Central memory CD8-positive, alpha-beta T cell (primary cell): ENCODE data around the gene HHATL.

Experiments used
- ATAC-seq: fragments of 150-1000 bp; cut with Tn5 transposase; replicated peaks from 2 replicates; pipeline ENCODE4 v1.10.0; 2022; ENCODE audit warnings: mild to moderate bottlenecking, moderate FRiP score, moderate number of reproducible peaks; ENCODE audit not compliant: poor library complexity, severe bottlenecking; ENCODE audit errors: extremely low read depth
- DNase-seq, 2 donors: peaks; one replicate each; pipeline ENCODE4 v3.0.0; 2021; ENCODE audit warnings: low spot score in 2 of 2
- H3K27ac Mint-ChIP-seq: one replicate; pipeline ENCODE4 v1.8.0; 2022; ENCODE audit warnings: low read depth, mild to moderate bottlenecking, moderate library complexity, mixed read lengths
- H3K27me3 Mint-ChIP-seq: one replicate; pipeline ENCODE4 v1.8.0; 2022; ENCODE audit warnings: mixed read lengths
- H3K36me3 Mint-ChIP-seq: one replicate; pipeline ENCODE4 v1.8.0; 2022; ENCODE audit warnings: mild to moderate bottlenecking, moderate library complexity, mixed read lengths; ENCODE audit not compliant: insufficient read depth
- H3K4me1 Mint-ChIP-seq: one replicate; pipeline ENCODE4 v1.8.0; 2022; ENCODE audit warnings: mixed read lengths
- H3K4me3 Mint-ChIP-seq: one replicate; pipeline ENCODE4 v1.8.0; 2022; ENCODE audit warnings: mild to moderate bottlenecking, moderate library complexity, mixed read lengths
- H3K9me3 Mint-ChIP-seq: one replicate; pipeline ENCODE4 v1.8.0; 2022; ENCODE audit warnings: mixed read lengths

HHATL gene

DNA sequence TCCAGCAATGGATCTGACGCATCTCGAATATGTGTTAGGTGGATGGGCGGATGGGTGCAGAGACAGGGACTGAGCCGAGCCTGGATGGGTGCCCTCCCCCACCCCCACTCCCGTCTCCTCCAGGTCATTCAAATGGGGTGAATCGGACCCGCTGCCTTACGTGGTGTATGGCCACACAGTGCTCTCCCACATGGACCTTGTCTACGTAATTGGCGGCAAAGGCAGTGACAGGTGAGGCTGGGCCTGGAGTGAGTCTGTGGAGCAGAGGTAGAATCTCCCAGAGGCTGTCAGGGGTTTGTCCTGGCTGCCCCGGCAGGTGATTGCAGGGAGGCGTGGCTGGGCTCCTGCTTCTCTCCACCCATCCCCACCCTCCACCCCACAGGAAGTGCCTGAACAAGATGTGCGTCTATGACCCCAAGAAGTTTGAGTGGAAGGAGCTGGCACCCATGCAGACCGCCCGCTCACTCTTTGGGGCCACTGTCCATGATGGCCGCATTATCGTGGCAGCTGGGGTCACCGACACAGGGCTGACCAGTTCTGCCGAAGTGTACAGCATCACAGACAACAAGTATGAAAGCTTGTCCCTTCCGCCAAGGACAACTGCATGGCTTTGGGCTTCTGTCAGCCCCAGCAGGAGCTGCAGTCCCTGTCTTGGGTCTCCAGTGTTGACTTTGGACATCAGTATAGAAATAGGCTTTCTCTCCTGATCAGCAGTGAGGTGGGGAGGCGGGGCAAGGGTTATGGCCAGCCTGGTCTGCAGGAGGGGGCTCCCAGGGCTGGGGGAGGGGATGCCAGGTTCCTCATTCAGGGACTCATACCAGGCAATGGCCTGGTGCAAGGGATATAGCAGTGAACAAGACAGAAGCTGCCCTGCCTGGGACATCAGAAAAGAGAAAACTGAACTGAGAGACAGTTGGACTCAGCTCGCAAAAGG lies 13.8 kb downstream of the HHATL start:
- Mint-ChIP-seq H3K36me3 (no peaks in the 10 kb centered on the region), H3K27me3 (peaks cover 24% of the 10 kb centered on the region), H3K9me3 (no peaks in the 10 kb centered on the region), H3K27ac (no peak overlapping the region), H3K4me1 (no peaks in the 10 kb centered on the region), H3K4me3 (no peak overlapping the region)
- ATAC-seq: no peak
- DNase-seq: no peak

DNA sequence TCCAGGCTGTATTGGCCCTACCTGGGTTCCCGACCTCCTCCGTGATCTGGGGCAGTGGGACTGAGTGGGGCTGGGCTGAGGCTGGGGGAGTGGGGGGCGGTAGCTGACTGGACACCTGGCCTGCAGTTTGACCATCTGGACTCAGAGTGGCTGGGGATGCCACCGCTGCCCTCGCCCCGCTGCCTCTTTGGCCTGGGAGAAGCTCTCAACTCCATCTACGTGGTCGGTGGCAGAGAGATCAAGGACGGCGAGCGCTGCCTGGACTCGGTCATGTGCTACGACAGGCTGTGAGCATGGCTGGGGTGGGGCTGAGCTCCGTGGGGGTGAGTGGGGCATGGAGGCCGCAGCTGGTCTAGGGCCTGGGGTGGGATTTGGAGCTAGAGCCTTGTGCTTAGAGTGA lies 14.6 kb downstream of the HHATL start:
- H3K27ac Mint-ChIP-seq: no peak overlapping the region
- H3K4me1 Mint-ChIP-seq: no peaks in the 10 kb centered on the region
- no peaks in the 10 kb centered on the region for H3K9me3 Mint-ChIP-seq
- peaks cover 32% of the 10 kb centered on the region for H3K27me3 Mint-ChIP-seq
- H3K4me3 Mint-ChIP-seq: no peak overlapping the region
- peaks cover 2% of the 10 kb centered on the region for H3K36me3 Mint-ChIP-seq
- no peak for ATAC-seq
- DNase-seq: no peak

DNA sequence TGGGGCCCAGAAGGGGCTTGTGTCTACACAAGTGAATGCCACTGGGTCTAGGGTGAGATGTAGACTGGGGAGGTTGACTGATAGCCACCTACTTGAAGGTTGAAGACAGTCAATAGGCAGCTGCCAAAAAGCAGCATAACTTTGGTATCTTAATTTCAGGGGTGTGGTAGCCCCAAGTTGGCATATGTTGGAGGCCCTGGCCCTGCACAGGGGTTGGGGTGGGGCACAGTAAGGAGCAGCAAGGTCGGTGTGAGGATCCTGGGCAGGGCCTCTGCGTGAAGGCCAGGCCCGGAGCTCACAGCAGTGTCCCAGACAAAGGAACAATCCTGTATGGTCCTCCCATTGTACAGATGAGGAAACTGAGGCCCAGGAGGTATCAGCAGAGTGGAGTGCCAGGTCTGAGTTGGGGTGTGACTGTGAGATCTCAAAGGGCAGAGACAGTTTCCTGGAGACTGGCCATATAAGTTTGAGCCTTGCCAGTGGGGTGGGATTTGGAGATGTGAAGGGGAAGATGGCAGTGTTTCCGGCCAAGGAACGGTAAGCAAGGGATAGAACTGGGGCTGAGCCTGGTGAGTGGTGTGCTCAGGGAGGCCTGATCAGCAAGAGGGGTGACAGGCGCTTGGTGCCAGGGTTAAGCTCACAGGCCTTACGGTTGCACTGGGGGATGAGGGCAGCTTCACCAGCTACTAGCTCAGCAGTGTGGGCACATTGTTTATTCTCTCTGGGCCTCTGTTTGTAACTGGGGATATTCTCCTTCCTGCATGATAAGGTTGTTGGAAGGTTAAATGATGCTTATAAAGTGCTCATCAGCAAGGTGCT lies 15.6 kb downstream of the HHATL start:
- H3K4me3 Mint-ChIP-seq: no peak overlapping the region
- no peaks in the 10 kb centered on the region for H3K4me1 Mint-ChIP-seq
- DNase-seq: no peak
- no peaks in the 10 kb centered on the region for H3K9me3 Mint-ChIP-seq
- H3K27ac Mint-ChIP-seq: no peak overlapping the region
- H3K27me3 Mint-ChIP-seq: peaks cover 38% of the 10 kb centered on the region
- H3K36me3 Mint-ChIP-seq: peaks cover 2% of the 10 kb centered on the region
- ATAC-seq: no peak

DNA sequence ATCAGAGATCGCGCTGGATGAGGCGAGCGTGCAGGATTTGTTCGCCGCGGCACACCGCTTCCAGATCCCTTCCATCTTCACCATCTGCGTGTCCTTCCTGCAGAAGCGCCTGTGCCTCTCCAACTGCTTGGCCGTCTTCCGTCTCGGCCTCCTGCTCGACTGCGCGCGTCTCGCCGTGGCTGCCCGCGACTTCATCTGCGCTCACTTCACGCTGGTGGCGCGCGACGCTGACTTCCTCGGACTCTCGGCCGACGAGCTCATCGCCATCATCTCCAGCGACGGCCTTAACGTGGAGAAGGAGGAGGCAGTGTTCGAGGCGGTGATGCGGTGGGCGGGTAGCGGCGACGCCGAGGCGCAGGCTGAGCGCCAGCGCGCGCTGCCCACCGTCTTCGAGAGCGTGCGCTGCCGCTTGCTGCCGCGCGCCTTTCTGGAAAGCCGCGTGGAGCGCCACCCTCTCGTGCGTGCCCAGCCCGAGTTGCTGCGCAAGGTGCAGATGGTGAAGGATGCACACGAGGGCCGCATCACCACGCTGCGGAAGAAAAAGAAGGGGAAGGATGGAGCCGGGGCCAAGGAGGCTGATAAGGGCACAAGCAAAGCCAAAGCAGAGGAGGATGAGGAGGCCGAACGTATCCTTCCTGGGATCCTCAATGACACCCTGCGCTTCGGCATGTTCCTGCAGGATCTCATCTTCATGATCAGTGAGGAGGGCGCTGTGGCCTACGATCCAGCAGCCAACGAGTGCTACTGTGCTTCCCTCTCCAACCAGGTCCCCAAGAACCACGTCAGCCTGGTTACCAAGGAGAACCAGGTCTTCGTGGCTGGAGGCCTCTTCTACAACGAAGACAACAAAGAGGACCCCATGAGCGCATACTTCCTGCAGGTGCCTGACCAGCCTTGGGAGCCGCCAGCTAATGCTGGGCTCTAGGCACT lies 16.4 kb downstream of the HHATL start:
- ATAC-seq: no peak
- H3K4me3 Mint-ChIP-seq: no peak overlapping the region
- no peak overlapping the region for H3K27ac Mint-ChIP-seq
- peaks cover 2% of the 10 kb centered on the region for H3K36me3 Mint-ChIP-seq
- peaks cover 38% of the 10 kb centered on the region for H3K27me3 Mint-ChIP-seq
- no peaks in the 10 kb centered on the region for H3K4me1 Mint-ChIP-seq
- DNase-seq: no peak
- no peaks in the 10 kb centered on the region for H3K9me3 Mint-ChIP-seq

DNA sequence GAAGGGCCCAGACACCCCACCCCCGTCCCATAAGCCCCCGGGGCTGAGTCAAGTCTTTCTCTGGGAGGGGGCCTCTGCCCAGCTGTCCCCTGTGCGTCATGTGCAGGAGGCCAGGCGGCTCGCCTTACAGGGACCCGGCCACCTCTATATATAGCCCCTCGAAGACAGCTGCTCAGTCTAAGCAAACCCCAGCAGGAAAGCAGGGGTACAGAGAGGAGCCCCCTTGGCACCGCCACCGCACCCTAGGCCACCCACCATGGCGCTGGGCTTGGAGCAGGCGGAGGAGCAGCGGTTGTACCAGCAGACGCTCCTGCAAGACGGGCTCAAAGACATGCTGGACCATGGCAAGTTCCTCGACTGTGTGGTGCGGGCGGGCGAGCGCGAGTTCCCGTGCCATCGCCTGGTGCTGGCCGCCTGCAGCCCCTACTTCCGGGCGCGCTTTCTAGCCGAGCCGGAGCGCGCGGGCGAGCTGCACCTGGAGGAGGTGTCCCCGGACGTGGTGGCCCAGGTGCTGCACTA lies 17.2 kb downstream of the HHATL start, which contains the start of gene KLHL40:
TSS of gene KLHL40 (plus strand) at position 175 of the 519 bp plus-strand sequence. CDS start at position 257, 82 bp downstream.
- Mint-ChIP-seq H3K27ac (no peak within 1 kb of the TSS), H3K4me1 (no peaks in the 10 kb centered on the region), H3K9me3 (no peaks in the 10 kb centered on the region), H3K4me3 (no peak within 1 kb of the TSS), H3K36me3 (peaks cover 2% of the 10 kb centered on the region), H3K27me3 (peaks cover 41% of the 10 kb centered on the region)
- DNase-seq (no peak), ATAC-seq (no peak)

DNA sequence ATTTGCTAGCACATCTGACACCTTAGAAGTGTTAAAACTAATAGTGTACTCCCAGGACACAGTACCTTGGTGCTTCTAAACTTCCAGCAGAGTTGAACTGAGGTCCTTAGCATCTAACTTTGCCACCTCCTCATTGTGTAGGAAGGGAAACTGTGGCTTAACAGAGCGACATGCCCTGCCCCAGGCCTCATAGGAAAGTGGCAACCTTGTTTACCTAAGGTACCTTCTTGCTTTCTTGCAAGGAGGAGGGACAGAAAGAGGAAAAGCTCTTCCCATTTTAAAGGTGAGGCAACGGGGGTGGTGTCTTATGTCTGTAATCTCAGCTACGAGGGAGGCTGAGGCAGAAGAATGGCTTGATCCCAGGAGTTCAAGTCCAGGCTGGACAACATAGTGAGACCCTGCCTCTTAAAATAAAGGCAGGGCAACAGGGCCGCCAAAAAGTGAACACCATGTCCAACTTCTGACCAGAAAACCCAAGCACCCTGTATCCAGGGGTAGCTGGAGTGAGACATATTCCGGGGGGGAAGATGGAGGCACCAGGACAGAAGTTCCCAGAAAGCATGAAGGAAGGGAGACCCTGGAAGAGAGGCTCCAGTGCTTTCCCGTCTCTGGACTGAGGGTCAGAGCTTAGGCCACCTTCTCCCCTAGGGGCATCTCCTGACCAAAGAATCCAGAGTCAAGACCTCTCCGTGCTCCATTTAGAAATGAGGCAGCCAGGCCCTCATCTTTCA lies 17.8 kb downstream of the HHATL start:
- Mint-ChIP-seq H3K27me3 (peaks cover 47% of the 10 kb centered on the region), H3K36me3 (peaks cover 2% of the 10 kb centered on the region), H3K9me3 (no peaks in the 10 kb centered on the region), H3K27ac (no peak overlapping the region), H3K4me3 (no peak overlapping the region), H3K4me1 (no peaks in the 10 kb centered on the region)
- no peak for ATAC-seq
- DNase-seq: no peak

DNA sequence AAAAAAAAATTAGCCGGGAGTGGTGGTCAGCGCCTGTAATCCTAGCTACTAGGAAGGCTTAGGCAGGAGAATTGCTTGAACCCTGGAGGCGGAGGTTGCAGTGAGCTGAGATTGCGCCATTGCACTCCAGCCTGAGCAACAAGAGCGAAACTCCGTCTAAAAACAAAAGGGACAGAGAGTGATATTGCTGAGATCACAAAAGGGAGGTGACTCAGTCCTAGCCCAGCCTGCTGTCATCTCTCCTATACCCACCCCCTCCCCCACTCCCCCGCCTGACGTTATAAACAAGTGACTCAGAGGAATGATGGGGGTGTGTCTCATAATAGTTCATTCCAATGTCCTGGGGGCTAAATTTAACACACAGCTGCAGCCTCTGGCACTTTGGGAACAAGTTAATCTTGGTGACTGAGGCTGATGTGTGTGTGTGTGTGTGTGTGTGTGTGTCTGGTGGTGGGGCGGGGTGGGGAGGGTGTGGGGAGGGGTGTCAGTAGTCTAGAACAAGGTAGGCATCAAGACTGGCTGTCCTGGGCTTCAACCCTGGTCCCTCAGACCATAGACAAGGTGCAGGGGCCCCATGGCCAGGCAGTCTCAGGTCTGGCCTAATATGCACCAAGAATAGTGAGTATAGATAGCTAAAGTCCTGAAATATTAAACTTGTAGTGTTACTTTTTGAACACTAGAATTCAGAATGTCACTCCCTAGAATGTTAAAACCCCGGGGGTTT lies 18.6 kb downstream of the HHATL start:
- Mint-ChIP-seq H3K27me3 (peaks cover 52% of the 10 kb centered on the region), H3K36me3 (peaks cover 2% of the 10 kb centered on the region), H3K9me3 (no peaks in the 10 kb centered on the region), H3K27ac (no peak overlapping the region), H3K4me3 (no peak overlapping the region), H3K4me1 (no peaks in the 10 kb centered on the region)
- ATAC-seq (no peak), DNase-seq (no peak)

DNA sequence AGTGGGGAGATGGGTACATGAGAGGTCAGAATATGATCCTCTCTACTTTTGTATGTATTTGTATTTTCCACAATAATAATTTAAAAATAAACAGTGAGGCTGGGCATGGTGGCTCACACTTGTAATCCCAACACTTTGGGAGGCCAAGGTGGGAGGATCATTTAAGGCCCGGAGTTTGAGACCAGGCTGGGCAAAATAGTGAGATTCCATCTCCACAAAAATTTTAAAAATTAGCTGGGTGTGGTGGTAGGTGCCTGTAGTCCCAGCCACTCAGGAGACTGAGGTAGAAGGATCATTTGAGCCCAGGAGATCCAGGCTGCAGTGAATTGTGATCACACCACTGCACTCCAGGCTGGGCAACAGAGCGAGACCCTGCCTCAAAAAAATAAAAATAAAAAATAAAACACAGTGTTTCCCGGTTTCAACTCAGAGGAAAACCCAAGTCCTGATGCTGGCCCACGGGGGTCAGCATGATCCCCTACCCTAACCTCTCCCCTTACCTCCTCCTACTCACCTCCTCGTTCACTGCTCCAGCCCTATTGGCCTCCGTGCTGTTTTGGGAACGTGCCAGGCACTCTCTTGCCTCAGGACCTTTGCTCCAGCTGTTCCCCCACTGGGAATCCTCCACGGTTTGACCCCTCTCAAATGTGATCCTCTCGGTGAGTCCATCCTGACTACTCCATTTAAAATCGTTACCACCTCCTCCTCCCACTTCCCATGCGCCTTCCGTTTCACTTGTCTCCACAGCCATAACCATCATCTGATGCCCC lies 20.1 kb downstream of the HHATL start:
- Mint-ChIP-seq H3K4me3 (no peak overlapping the region), H3K27me3 (peaks cover 68% of the 10 kb centered on the region), H3K27ac (no peak overlapping the region), H3K4me1 (no peaks in the 10 kb centered on the region), H3K9me3 (peaks cover 6% of the 10 kb centered on the region), H3K36me3 (peaks cover 2% of the 10 kb centered on the region)
- DNase-seq (no peak), ATAC-seq (no peak)

DNA sequence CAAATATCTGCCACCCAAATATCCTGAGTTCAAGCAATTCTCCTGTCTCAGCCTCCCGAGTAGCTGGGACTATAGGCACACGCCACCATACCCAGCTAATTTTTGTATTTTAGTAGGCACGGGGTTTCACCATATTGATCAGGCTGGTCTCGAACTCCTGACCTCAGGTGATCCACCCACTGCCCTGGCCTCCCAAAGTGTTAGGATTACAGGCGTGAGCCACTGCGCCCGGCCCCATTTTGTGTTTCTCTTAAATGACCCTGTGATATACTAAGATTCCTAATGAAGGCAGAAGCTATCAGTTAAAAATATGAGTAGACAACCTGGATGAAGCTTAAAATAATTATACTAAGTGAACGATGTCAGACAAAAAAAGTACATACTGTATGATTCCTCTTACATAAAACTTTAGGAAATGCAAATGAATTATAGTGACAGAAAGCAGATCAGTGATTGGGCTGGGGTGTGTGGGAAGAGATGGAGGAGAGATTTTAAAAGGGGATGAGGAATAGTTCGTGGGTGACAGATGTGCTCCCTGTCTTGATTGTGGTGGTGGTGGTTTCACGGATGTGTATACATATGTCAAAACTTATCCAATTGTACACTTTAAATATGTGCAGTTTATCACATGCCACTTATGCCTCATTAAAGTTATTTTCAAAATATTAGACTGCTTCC lies 21.1 kb downstream of the HHATL start:
- H3K4me3 Mint-ChIP-seq: no peak overlapping the region
- H3K27me3 Mint-ChIP-seq: peaks cover 70% of the 10 kb centered on the region
- DNase-seq: no peak
- H3K27ac Mint-ChIP-seq: no peak overlapping the region
- H3K36me3 Mint-ChIP-seq: peaks cover 2% of the 10 kb centered on the region
- ATAC-seq: no peak
- H3K9me3 Mint-ChIP-seq: peaks cover 6% of the 10 kb centered on the region
- no peaks in the 10 kb centered on the region for H3K4me1 Mint-ChIP-seq

DNA sequence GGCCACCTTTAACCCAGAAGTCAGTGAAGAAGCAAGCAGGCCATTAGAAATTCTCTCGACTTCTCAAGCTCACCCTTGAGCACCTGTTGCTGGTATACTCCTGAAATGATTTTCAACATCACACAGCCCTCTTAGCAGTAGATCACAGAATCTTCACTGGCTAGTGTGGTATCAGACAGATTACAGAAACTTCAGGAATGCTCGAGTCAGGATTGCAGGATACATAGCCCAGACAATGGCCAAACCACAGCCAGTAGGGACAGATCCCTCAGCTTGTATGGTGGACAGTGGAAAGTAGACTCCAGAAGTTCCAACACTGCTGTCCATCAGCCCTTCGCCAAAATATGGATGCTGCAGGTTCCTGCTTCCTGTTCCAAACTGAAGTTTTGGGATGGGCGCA lies 21.8 kb downstream of the HHATL start:
- H3K27ac Mint-ChIP-seq: no peak overlapping the region
- H3K4me1 Mint-ChIP-seq: no peaks in the 10 kb centered on the region
- peaks cover 6% of the 10 kb centered on the region for H3K9me3 Mint-ChIP-seq
- H3K36me3 Mint-ChIP-seq: peaks cover 2% of the 10 kb centered on the region
- H3K27me3 Mint-ChIP-seq: peaks cover 67% of the 10 kb centered on the region
- DNase-seq (no peak), ATAC-seq (no peak)
- H3K4me3 Mint-ChIP-seq: no peak overlapping the region
